GM12873 (cell line): ENCODE results near the gene MAST2.

Source experiments
- CTCF ChIP-seq: IDR thresholded peaks from 2 replicates; pipeline ENCODE4 v1.5.1; 2012; ENCODE audit warnings: low read depth, mild to moderate bottlenecking, moderate library complexity, low read length, control low read depth; ENCODE audit not compliant: insufficient read depth; ENCODE audit errors: missing control alignments

MAST2 gene

GRCh38 chr1:45987204-45987603 is 183.8 kb downstream of the MAST2 start:
- TF ChIP-seq CTCF = no peak

GRCh38 chr1:45989249-45989648 is 185.8 kb downstream of the MAST2 start:
- TF ChIP-seq CTCF = no peak

- TF ChIP-seq CTCF = no peak
These were observed 191.0 kb downstream of the MAST2 start for GRCh38 chr1:45994423-45994822.

- TF ChIP-seq CTCF = no peak
These were observed 191.9 kb downstream of the MAST2 start for GRCh38 chr1:45995298-45995697.

GRCh38 chr1:45998020-45998617 is 194.7 kb downstream of the MAST2 start:
- no peak for TF ChIP-seq CTCF

- TF ChIP-seq CTCF = no peak
These were observed 196.1 kb downstream of the MAST2 start for GRCh38 chr1:45999507-45999906.

GRCh38 chr1:46001081-46001785 is 197.8 kb downstream of the MAST2 start:
- TF ChIP-seq CTCF = no peak
